ENCODE data around the gene NAA80.

GRCh38 chr3:50262778-50263177 is 36.4 kb downstream of the NAA80 start:
- TF ChIP-seq NFIC (IDR thresholded peaks at IDR 0.05) (no peak), EP300 (IDR thresholded peaks at IDR 0.05; ENCODE audit: borderline replicate concordance) (no peak), YY1 (IDR thresholded peaks at IDR 0.05; ENCODE audit: low read depth) (no peak), TCF12 (IDR thresholded peaks at IDR 0.05; ENCODE audit: low read depth) (no peak), ZBTB7A (IDR thresholded peaks at IDR 0.05; ENCODE audit: low read depth) (no peak), RAD21 (IDR thresholded peaks at IDR 0.05; ENCODE audit: low read depth) (no peak), FOXM1 (IDR thresholded peaks at IDR 0.05; ENCODE audit: borderline replicate concordance, low read depth) (no peak), CEBPB (IDR thresholded peaks at IDR 0.05) (no peak), MAX (IDR thresholded peaks at IDR 0.05) (no peak), TEAD4 (IDR thresholded peaks at IDR 0.05) (no peak)
- TF ChIP-seq, protein P1, sequence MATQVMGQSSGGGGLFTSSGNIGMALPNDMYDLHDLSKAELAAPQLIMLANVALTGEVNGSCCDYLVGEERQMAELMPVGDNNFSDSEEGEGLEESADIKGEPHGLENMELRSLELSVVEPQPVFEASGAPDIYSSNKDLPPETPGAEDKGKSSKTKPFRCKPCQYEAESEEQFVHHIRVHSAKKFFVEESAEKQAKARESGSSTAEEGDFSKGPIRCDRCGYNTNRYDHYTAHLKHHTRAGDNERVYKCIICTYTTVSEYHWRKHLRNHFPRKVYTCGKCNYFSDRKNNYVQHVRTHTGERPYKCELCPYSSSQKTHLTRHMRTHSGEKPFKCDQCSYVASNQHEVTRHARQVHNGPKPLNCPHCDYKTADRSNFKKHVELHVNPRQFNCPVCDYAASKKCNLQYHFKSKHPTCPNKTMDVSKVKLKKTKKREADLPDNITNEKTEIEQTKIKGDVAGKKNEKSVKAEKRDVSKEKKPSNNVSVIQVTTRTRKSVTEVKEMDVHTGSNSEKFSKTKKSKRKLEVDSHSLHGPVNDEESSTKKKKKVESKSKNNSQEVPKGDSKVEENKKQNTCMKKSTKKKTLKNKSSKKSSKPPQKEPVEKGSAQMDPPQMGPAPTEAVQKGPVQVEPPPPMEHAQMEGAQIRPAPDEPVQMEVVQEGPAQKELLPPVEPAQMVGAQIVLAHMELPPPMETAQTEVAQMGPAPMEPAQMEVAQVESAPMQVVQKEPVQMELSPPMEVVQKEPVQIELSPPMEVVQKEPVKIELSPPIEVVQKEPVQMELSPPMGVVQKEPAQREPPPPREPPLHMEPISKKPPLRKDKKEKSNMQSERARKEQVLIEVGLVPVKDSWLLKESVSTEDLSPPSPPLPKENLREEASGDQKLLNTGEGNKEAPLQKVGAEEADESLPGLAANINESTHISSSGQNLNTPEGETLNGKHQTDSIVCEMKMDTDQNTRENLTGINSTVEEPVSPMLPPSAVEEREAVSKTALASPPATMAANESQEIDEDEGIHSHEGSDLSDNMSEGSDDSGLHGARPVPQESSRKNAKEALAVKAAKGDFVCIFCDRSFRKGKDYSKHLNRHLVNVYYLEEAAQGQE (IDR thresholded peaks at IDR 0.05; ENCODE audit: low read depth): no peak
